Measurements from ENCODE around the gene PKD2. TPM values are rescaled to one million over a fixed set of nuclear protein-coding genes. Genes with fewer than 3 reads are reported as not detected.
A peak's percentile ranks its signal among the peaks of the same experiment; 100 is the strongest.

PKD2 gene
- 4.9 and 5.8 TPM in 2 replicates for total RNA-seq
- 4.9 TPM for total RNA-seq (2013)
- 1.8 and 6.3 TPM in 2 replicates for polyA plus RNA-seq
- polyA minus RNA-seq, result 3.3 and 4.5 TPM in 2 replicates

- CTCF ChIA-PET, result no interaction called here
- H3K27ac ChIP-seq (ENCODE audit: low read length in 2 of 2), result no peak within 1 kb of the TSS
- WGBS (ENCODE audit: insufficient coverage), result under 1% methylated on average over 109 of the region's 116 CpGs
Measured at GRCh38 chr4:88007304-88008121, at the start of gene PKD2. TSS of gene PKD2 (plus strand) at chr4:88007635. CDS start at chr4:88007734, 99 bp downstream.

More at GRCh38 chr4:88007304-88008121, at the start of gene PKD2:
- H3K9me3 Mint-ChIP-seq (ENCODE audit: insufficient read depth), result no peaks in the 10 kb centered on the region
- Histone ChIP-seq H3K36me3 (replicated peaks in 1 of 2; ENCODE audit: control extremely low read depth in 1 of 2, control insufficient read depth in 1 of 2, extremely low read depth in 1 of 2, insufficient read depth in 2 of 2, low read length in 1 of 2) (no peaks in the 10 kb centered on the region), H3K9ac (ENCODE audit: low read length) (peak within 1 kb of the TSS; percentile 61), H3K4me1 (ENCODE audit: control insufficient read depth in 2 of 2, insufficient read depth in 2 of 2, low read length in 2 of 2) (peaks cover 8 to 10% of the 10 kb centered on the region in 2 donors), H4K20me1 (ENCODE audit: control insufficient read depth, insufficient read depth, low read length, poor library complexity, severe bottlenecking) (no peaks in the 10 kb centered on the region), H3K79me2 (ENCODE audit: control insufficient read depth, insufficient read depth, low read length) (no peaks in the 10 kb centered on the region), H3K4me2 (replicated peaks; ENCODE audit: low read depth, low read length, poor library complexity, severe bottlenecking) (peak within 1 kb of the TSS; percentile 90), H3K9me3 (ENCODE audit: control extremely low read depth in 1 of 3, control insufficient read depth in 2 of 3, insufficient read depth in 1 of 3, low read length in 2 of 3) (peaks cover 0 to 3% (median 3%) of the 10 kb centered on the region in 3 donors), H3K4me3 (ENCODE audit: control extremely low read depth in 1 of 5, extremely low read depth in 1 of 5, insufficient read depth in 1 of 5, low read depth in 2 of 5, low read length in 4 of 5) (peak within 1 kb of the TSS; percentile 41 to 68 (median 67)), H3K27me3 (replicated peaks in 1 of 4; ENCODE audit: control extremely low read depth in 1 of 4, control insufficient read depth in 3 of 4, insufficient read depth in 4 of 4, low read length in 3 of 4) (peaks cover 0 to 8% (median 0%) of the 10 kb centered on the region in 4 experiments), H2AFZ (ENCODE audit: insufficient read depth, low read depth, low read length, poor library complexity, severe bottlenecking) (peak within 1 kb of the TSS; percentile 72)
- peaks cover 25% of the 10 kb centered on the region for H3K4me1 Mint-ChIP-seq
- POLR2A ChIA-PET, result no interaction called here
- ATAC-seq (ENCODE audit: low read depth), result peak; percentile 89
- H3K27me3 Mint-ChIP-seq, result peaks cover 5% of the 10 kb centered on the region
- H3K4me3 Mint-ChIP-seq, result peak within 1 kb of the TSS; percentile 93
- TF ChIP-seq EZH2 (IDR thresholded peaks at IDR 0.05; ENCODE audit: borderline replicate concordance, insufficient read depth, low read depth, low read length, poor library complexity, severe bottlenecking) (no peak), CTCF (IDR thresholded peaks at IDR 0.05) (no peak)
- intact Hi-C loops (cut with micrococcal nuclease), result no loop called here
- peak within 1 kb of the TSS; percentile 54 for H3K27ac Mint-ChIP-seq
- DNase-seq, result peak; percentile 67
